GM19324 (cell line): Measurements from ENCODE around the gene FTO.

Source experiments
- ATAC-seq: cut with Tn5 transposase; IDR thresholded peaks from one replicate; pipeline ENCODE4 v1.9.1; 2021; ENCODE audit warnings: mild to moderate bottlenecking, moderate library complexity; ENCODE audit not compliant: unreplicated experiment, low FRiP score

The FTO gene

GRCh38 chr16:54129810-54130209 is 425.9 kb downstream of the FTO start:
- ATAC-seq = no peak

GRCh38 chr16:54135361-54136275 is 431.7 kb downstream of the FTO start:
- ATAC-seq = no peak

GRCh38 chr16:54136276-54136625 is 432.3 kb downstream of the FTO start:
- no peak for ATAC-seq

- no peak for ATAC-seq
These were observed 436.3 kb downstream of the FTO start for GRCh38 chr16:54140057-54140787.

- no peak for ATAC-seq
These were observed 436.8 kb downstream of the FTO start for GRCh38 chr16:54140788-54141136.

GRCh38 chr16:54142787-54143186 is 438.8 kb downstream of the FTO start:
- no peak for ATAC-seq

GRCh38 chr16:54143410-54143809 is 439.5 kb downstream of the FTO start:
- no peak for ATAC-seq

- no peak for ATAC-seq
These were observed 440.1 kb downstream of the FTO start for GRCh38 chr16:54143934-54144571.

GRCh38 chr16:54144572-54144947 is 440.6 kb downstream of the FTO start:
- no peak for ATAC-seq

- no peak for ATAC-seq
These were observed 441.9 kb downstream of the FTO start for GRCh38 chr16:54145881-54146280.

- no peak for ATAC-seq
These were observed 445.0 kb downstream of the FTO start for GRCh38 chr16:54148974-54149373.

GRCh38 chr16:54150861-54151260 is 446.9 kb downstream of the FTO start:
- ATAC-seq = no peak

- ATAC-seq = no peak
These were observed 448.6 kb downstream of the FTO start for GRCh38 chr16:54152362-54153239.

GRCh38 chr16:54153240-54153934 is 449.4 kb downstream of the FTO start:
- ATAC-seq = no peak

- no peak for ATAC-seq
These were observed 452.4 kb downstream of the FTO start for GRCh38 chr16:54156349-54156748.

GRCh38 chr16:54158986-54159385 is 455.0 kb downstream of the FTO start:
- no peak for ATAC-seq

GRCh38 chr16:54159490-54160080 is 455.6 kb downstream of the FTO start:
- ATAC-seq = no peak

- no peak for ATAC-seq
These were observed 456.4 kb downstream of the FTO start for GRCh38 chr16:54160252-54160860.
